HG03045 (cell line): Measurements from ENCODE around the gene L1CAM.

Source experiments
- ATAC-seq: cut with Tn5 transposase; IDR thresholded peaks from one replicate; pipeline ENCODE4 v1.9.1; 2021; ENCODE audit warnings: mild to moderate bottlenecking, moderate library complexity; ENCODE audit not compliant: unreplicated experiment

The L1CAM gene

DNA sequence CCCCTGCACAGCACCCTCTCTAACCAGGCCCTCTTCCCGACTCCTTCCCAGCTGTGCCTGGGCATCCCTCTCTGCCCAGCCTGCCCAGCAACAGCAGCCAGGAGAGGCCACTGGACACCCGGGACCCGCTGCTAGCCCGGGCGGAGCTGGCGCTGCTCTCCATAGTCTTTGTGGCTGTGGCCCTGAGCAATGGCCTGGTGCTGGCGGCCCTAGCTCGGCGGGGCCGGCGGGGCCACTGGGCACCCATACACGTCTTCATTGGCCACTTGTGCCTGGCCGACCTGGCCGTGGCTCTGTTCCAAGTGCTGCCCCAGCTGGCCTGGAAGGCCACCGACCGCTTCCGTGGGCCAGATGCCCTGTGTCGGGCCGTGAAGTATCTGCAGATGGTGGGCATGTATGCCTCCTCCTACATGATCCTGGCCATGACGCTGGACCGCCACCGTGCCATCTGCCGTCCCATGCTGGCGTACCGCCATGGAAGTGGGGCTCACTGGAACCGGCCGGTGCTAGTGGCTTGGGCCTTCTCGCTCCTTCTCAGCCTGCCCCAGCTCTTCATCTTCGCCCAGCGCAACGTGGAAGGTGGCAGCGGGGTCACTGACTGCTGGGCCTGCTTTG is 19.6 kb upstream of the L1CAM start:
- no peak for ATAC-seq

DNA sequence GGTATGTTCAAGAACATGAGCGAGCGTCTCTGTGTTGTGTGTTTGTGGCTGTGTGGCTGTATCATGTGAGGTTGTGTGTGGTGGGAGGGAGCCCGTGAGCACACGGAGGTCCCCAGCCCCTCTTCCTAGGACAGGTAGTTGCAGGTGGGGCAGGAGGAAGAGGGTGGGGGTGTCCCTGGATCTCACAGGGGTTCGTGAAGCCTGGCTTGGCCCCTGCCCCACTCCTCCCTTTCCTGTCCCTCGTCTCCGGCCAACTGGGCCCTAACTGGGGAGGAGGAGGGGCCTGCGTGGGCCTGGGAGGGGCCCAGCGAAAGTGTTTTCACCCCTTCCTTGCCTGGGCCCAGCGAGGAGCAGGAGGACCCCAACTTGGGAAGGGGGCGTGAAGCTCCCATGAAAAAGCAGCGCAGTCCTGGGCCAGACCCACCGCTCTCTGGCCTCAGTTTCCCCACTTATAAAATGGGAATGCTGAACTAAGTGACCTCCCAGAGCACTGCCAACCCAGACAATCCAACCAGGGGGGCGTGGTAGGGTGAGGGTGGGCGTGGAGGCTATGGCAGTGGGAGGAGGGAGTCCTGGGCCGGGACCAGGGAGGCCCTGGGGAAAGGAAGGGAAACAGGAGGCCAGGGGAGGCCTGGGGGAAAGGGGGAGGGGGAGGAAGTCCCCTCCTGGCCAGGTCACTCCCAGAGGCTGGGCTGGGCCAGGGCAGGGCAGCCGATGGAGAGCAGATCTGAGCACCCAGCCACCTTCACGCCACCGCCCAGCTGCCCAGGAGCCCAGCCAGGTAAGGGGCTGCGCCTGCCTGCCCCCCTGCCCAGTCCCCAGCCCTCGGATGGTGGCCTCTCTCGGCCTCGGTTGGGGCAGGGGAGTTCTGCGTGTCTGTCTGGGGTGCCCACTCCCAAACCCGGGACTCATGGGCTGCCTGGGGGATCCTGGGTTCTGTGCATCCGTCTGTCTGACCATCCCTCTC is 18.3 kb upstream of the L1CAM start, which contains the start of gene AVPR2:
Gene AVPR2, plus strand, starts transcription at position 683 of the 967 bp plus-strand sequence. CDS start 473 bp downstream, outside the sequence.
- no peak for ATAC-seq

DNA sequence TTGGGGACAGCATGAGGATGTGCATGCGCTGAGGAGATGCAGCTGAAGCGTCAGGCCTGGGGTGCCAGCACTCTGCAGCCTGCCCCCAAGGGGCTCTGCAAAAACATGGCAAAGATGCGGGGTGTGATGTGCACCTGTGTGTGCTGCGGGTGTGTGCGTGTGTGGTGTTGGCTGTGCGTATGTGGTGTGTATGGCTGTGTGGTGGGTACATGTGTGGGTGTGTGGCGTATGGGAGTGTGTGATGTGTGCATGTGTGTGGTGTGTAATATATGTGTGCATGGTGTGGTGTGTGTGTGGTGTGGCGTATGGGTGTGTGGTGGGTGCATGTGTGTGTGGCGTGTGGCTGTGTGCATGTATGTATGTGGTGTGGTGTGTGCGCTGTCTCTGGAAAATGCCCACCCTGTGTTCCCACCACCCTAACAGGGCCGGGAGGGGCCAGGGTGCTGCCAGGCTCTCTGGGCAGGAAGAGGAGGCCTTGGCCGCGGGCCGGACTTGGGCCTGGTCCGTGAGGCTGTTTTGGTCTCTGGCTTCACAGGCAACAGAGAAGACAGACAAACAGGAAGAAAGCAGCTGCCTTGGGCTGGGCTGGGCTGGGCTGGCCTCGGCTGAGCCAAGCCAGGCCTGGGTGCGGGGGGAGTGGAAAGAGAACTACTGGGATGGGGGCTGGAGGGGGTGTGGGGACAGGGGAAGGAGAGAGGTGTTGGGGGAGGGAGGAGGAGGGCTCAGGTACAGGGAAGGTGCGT is 17.4 kb upstream of the L1CAM start:
- ATAC-seq = no peak

DNA sequence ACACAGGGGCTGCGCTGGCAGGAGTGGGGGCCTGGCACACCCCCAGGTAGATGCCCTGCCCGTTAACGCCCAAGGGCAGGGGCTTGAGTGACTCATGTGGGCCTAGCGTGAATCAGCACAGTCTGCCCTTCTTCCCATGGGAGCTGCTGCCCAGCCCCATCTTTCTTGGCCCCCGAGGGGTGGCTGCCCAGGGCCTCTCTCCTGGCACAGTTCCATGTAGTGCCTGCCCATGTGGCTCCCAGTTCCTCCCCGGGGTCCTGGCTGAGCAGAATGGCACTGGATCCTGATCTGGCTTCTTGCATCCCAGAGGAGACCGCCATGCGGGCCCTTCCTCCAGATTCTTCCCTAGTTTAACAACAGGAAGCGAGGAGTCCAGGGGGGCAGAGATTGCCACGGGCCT is 16.4 kb upstream of the L1CAM start:
- ATAC-seq = no peak

DNA sequence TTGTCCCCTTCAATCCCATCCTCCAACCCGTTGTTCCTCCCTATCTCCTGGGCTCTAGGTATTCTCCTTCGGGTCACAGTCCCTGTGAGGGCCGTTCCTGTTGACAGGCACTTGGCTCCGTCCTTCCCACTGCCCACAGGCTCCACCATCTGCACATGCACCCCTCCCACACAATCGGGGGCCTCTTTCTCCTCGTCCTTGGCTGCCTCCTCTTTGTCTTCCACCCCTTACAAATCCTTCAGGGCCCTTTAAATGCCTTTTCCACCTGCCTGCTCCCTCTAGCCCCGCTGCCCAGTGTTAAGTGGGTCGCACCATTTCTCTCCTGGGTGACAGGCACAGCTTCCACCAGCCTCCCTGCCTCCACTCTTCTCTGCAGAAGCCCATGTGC is 15.8 kb upstream of the L1CAM start:
- ATAC-seq = no peak

DNA sequence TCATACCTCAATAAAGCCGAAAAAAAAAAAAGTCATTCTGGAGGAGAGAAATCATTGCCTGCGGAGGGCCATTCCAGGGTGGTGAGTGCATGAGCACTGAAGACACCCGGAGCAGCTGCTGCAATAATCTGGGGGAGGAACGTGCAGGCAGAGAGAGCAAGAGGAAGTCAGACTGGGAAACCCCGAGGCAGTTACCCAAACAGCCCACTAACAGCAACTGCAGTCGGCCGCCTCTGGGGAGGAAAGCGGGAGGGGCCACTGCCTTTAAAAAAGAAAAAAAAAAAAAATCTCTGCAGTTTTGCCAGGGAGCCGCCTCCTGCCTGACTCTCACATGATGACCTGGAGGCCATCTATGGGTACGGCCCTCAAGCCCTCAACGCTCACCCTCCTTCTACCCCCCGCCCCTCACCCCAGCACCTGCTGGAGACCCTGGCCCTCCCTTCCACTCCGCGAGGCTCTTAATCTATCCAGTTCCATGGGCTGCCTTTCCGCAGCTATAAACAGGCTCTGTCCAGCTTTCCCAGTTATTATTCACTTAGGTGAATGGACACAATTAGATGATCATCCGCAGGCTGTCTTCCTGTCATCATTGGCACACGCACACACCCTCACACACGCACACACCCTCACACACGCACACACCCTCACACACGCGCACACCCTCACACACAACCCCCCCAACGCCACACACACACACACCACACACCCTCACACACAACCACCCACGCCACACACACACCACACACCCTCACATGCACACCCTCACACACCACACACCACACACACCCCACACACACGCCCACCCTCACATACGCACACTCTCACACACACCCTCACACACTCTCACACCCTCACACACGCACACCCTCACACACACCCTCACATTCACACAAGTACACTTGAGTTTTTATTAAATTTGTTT is 15.1 kb upstream of the L1CAM start:
- ATAC-seq = peak; percentile 88

DNA sequence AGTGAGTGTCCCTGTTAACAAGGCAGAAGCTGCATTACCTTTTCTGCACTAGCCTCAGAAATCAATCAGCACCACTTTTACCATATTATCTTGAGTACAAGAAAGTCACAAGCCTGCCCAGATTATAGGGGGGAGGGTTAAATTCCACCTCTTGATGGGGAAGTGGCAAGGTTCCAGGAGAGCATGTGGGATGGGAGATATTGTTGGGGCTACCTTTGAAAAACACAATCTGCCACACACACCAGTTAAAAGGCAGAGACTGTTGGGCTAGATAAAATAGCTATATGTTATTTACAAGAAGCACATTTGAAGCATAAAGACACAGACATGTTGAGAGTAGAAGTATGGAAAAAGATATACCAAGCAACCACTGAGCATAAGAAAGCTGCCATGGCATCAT is 11.9 kb upstream of the L1CAM start:
- ATAC-seq = no peak

DNA sequence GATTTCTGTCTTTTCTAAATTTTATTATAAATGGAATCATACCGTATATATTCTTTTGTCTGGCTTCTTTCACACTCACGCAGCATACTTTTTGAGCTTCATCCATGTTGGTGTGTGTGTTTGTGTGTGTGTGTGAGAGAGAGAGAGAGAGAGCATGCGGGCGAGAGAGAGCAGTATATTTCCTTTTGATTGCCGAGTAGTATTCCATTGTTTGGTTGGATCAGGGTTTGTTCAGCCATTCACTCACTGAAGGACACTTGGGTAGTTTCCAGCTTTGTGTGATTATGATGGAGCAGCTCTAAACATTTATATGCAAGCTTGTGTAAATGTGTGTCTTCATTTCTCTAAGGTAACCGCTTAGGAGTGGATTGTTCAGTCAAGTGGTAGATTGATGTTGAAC is 3.1 kb upstream of the L1CAM start:
- ATAC-seq = no peak

DNA sequence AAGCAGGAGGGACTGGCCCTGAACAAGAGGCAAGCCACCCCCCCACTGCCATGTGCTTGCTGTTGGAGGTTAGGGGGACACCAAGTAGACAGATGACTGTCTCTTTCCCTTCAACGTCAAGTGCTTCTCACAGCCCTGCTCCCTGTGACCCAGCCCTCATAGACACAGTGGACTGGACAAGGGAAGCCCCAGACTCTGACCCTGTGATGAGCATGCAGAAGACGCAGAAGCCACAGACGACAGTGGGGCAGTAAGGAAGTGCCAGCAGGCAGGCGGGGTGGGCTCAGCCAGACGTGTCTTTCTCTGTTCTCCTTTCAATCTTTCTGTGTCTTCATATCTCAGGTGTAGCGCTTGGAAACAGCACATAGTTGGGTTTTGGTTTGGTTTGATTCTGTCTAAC is 2.4 kb upstream of the L1CAM start:
- ATAC-seq = no peak

DNA sequence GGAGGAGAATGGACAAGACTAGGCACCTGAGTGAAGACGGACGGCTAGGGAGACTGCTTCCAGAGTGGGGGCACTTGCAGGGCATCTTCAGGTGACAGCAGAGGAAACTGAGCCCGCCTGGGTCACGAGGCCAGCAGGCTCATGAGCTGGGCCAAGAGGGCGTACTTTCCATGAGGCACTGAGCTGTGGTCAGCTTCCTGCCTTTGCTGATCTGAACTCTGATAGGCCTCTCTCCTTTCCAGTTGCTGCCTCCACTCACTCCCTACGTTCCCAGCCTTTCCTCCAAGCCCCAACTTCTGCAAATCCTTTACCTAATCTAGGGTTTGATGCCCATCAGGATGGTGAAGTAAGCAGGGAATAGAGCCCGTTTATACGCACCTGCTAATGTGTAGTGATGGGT is 1.4 kb upstream of the L1CAM start:
- ATAC-seq = no peak

DNA sequence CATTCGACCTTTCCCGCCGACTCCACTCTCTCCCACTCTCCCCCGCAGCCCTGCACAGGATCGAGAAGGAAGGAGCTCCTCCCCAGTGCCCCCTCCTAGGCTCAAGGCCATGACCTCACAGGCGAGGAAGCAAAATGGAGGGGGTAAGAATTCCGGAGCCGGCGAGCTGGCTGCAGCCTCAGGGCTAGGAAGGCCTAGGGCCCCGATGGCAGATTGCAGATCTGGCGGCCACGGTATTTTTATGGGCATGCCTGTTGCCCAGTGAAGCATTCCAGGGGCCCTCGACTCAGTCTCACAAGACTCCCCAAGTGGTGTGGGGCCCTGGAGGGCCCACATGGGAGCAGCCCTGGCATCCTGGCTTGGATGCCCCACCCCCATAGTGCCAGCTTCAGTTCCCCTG is 942 bp upstream of the L1CAM start:
- no peak for ATAC-seq

DNA sequence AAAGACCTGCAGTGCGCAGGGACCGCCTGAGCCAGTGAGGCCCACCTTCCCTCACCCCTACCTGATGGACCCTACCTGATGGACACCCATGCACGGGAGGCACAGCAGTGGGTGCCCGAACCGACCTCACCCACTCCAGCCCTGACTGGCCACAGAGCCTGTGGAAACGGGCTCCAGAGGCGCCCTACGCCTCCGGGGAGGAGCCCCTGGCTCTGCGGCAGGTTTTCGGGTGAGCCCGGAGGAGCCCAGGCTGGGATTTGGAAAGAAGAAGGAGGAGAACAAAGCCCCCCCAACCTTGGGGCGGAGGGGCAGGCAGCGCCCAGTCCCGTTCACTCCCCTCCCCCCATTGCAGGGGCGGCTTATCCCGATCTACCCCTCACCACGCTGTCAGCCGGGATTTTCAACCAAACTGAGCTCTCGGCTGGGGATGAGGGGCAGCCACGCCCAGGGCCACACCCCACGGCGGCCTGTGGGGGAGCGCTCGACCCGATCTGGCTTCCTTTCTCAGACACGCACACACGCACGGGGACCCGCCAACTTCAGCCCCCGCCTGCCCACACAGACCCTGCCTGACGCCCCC is 675 bp downstream of the L1CAM start:
- ATAC-seq = no peak

DNA sequence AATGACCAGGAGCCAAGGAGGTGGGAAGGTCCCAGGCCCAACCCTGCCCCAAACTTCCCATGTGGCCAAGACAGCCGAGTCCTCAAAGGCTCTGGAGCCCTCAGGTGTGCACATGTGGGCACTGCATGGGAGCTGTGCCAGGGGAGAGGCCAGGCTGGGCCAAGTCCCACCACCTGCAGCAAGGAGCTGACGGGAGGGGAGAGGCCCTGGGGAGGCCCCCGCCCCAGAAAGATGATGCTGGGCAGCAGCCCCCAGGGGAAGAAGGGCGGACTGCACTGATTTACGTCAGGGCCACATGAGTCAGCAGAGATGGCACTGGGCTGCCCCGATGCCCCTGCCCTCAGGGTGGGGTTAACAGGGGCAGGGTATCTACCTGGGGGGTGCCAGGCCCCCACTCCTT is 1.4 kb downstream of the L1CAM start:
- no peak for ATAC-seq

DNA sequence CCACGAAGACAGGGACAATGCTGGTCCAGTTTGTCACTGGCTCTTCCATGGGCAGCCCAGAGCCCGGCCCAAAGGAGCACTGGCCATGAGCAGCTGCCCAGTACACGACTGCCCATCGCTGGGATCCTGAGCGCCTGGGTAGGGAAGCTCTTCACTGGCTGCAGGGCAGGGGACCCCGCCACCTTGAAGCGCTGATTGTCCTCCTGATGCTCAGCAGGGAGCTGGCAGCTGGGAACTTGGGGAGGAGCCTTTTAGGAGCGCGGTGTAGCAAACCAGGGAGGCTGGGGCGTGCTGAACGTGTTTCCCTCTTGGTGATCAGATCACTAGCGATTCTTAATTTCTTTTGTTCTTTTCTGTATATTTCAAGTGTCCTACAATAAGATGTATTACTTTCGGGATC is 1.8 kb downstream of the L1CAM start:
- ATAC-seq = no peak

DNA sequence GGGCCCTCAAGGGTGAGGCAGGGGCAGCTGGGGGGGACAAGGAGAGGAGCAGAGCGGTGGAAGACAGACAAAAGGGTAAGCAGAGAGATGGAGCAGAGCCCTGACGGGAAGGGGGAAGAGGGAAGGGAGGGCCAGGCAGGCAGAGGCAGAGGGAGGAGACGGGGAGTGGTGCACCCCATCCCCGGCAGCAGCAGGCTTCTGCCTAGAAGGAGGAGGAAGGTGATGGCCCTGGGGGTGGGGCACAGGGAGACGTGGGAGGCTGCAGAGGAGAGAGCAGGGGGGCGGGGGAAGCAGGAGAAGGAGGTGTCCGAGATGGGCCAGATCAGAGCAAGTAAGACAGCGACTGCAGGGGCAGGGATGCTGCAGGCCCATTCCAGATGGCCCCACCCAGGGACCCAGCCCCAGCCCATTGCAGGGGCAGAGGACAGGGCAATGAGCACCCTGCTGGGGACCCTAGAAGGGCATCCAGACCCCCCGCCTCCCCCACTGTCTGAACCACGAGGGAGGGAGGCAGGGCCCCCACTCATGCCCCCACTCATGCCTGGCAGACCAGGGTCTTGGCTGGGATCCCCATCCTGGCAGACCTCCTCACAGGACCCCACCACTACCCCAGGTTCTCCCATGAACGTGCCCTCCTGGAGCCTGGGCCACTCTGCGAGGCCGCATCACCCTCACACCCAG is 2.7 kb downstream of the L1CAM start:
- no peak for ATAC-seq

DNA sequence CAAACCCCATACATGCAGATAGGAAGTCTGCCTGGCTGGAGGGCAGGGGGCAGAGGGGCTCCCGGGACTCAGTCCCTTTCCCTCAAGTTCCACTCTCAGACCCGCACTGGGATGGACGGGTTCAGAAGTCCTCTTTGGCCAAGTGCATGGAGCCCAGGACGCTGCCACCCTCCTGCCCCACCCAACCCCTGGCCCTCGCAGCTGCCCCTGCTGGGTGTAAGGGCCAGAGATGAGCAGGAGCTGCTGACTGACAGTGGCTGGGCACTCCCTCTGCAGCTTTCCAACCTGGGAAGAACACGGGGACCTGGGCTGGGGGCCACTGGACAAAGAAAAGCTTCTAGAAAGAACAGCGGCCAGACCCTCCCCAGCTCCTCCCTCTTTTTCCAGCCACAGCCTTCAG is 3.4 kb downstream of the L1CAM start:
- ATAC-seq = no peak

DNA sequence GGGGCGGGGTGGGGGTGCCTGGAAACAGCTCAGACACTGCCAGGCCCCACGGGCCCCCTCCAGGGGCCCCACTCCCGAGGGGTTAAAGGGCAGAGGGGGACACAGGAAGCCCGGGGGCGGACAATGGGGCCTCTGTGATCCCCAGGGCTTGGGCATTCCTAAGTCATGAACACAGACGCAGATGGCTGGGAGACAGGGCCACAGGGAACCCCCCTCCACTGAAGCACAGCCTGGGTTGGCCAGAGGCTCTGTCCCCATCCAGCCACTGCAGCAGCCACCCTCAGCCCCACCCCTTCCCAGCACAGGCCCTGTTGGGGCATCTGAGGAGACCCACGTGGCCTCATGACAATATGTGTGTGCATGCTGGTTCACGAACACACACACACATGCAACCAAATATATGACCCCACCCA is 3.9 kb downstream of the L1CAM start:
- ATAC-seq = no peak

DNA sequence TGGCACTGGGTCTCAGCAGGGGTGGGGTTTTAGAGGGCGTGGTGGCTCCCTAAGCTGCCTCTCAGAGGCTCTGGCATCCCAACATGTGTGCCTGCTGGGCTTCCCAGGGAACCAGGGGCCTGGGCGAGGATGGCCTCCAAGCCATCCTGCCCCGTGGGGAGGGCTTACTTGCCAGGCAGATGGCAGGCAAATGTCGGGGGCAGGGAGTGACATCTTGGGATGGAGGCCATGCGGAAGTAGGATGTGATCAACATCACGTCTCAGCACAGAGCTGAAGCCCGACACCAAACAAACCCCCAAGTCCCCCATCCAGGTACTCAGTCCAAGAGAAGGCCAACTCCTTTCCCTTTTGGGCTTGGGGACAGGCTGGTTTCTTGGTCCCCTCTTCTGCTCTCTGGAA is 4.7 kb downstream of the L1CAM start:
- no peak for ATAC-seq

DNA sequence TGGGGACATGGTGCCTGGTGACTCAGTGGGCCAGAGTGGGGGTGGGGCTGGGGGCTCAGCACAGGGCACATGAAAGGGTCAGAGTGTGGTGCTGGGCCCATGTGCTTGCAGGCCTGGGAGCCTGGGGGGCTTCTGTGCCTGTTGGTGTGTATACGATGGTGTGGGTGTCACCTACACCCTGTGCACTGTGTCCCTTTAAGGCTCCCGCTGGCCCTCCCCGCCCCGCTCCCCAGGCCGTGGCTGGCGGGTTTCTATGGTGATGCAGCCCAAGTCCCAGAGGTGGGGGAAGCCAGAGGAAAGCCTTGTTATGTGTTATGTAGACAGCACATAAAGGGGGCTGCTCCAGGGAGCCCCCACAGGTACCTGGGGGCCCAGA is 5.5 kb downstream of the L1CAM start:
- no peak for ATAC-seq
